Urothelium cell line (cell line): Measurements from ENCODE around the gene FHAD1.

Source experiments
- DNase-seq: peaks from one replicate; pipeline ENCODE4 v3.0.0; 2011; ENCODE audit warnings: low spot score, mixed read lengths
- FAIRE-seq: peaks from 2 replicates; lab custom pipeline; 2011; peaks lifted over from hg19 to GRCh38; lab: Jason Lieb, UNC

FHAD1 gene

GRCh38 chr1:15343729-15344128 is 96.7 kb downstream of the FHAD1 start:
- DNase-seq (no peak), FAIRE-seq (no peak)

GRCh38 chr1:15344380-15344779 is 97.4 kb downstream of the FHAD1 start:
- FAIRE-seq: no peak
- DNase-seq: no peak

DNA sequence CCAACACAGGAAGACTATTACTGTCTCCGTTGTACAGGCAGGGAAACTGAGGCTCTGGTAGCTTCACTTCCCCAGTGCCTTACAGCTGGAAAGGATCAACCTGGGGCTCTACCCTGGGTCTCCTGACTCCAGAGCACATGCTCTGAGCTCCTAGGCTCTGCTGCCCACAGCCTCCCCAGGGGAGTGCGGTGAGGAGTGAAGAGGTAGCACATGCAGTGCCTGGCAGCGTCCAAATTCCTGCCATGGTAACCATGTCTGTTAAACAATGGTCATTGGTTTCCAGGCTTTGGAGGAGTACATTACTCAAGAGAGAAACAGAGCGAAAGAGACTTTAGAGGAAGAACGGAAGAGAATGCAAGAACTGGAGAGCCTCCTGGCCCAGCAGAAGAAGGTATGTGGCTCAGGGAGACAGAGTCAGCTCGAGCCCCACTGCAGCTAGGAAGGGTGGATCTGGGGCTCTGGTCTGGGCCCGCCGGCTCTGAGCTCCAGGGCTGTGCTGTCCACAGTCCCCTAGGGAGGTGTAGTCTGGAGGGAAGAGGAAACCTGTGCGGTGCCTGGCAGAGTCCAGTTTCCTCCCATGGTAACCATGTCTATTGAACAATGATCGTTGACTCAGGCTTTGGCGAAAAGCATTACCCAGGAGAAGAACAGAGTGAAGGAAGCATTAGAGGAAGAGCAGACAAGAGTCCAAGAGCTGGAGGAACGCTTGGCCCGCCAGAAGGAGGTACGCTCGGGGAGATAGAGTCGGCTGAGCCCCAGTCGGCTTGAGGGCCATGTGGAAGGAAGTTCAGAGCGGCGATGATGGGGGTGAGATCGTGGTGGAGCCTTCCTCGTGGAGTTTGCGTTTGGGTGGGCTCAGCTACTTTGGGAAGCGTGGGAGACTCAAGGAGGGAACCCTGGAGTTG is 98.0 kb downstream of the FHAD1 start:
- DNase-seq (no peak), FAIRE-seq (no peak)

- FAIRE-seq (no peak), DNase-seq (no peak)
Observed at GRCh38 chr1:15345705-15346345, 98.8 kb downstream of the FHAD1 start.

GRCh38 chr1:15346346-15347030 is 99.5 kb downstream of the FHAD1 start:
- FAIRE-seq: no peak
- DNase-seq: no peak

GRCh38 chr1:15347182-15347581 is 100.2 kb downstream of the FHAD1 start:
- DNase-seq (no peak), FAIRE-seq (no peak)

DNA sequence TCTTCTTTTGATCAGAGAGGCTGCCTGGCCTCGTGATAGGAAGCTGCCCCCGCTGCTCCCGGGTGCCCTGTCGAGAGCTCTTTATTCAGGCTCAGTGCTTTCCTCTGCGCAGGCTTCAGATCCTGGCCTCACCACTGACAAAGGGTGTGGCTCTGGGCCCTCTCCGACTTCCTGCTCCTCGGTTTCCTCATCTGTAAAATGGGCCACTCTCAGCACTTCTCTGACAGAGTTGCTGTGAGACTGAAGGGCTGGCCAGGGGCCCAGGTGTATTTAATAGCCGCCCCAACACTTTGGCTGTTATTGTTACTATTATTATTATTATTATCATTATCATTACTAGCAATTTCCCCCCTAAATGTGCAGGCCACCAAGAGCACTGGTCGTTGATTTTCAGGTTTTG is 101.6 kb downstream of the FHAD1 start:
- DNase-seq: no peak
- no peak for FAIRE-seq

GRCh38 chr1:15349133-15349532 is 102.1 kb downstream of the FHAD1 start:
- no peak for FAIRE-seq
- DNase-seq: no peak

- FAIRE-seq (no peak), DNase-seq (no peak)
Observed at GRCh38 chr1:15350151-15350550, 103.1 kb downstream of the FHAD1 start.

GRCh38 chr1:15350551-15351200 is 103.7 kb downstream of the FHAD1 start:
- FAIRE-seq (no peak), DNase-seq (no peak)

GRCh38 chr1:15351310-15351709 is 104.3 kb downstream of the FHAD1 start:
- FAIRE-seq: no peak
- DNase-seq: no peak

- DNase-seq (peak; percentile 85), FAIRE-seq (peak; percentile 86)
Observed at GRCh38 chr1:15352128-15352957, 105.3 kb downstream of the FHAD1 start.

GRCh38 chr1:15353839-15354579 is 107.0 kb downstream of the FHAD1 start:
- no peak for DNase-seq
- FAIRE-seq: no peak

DNA sequence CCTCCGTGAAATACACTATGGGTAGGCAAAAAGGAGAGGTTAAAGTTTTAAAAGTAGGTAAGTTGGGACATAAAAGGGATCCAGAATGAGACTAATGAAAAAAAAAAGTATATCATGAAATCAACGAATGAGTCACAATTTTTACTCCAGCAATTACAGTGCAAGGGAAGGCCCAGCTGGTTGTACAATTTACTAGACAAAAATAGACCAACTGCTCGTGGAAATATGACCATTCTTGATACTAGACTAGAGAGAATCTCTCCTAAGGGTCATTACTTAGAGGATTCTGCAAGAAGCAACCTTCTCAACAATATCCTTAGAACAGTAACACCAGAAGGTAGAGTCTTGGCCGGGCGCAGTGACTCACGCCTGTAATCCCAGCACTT is 107.5 kb downstream of the FHAD1 start:
- DNase-seq (no peak), FAIRE-seq (peak; percentile 50)

DNA sequence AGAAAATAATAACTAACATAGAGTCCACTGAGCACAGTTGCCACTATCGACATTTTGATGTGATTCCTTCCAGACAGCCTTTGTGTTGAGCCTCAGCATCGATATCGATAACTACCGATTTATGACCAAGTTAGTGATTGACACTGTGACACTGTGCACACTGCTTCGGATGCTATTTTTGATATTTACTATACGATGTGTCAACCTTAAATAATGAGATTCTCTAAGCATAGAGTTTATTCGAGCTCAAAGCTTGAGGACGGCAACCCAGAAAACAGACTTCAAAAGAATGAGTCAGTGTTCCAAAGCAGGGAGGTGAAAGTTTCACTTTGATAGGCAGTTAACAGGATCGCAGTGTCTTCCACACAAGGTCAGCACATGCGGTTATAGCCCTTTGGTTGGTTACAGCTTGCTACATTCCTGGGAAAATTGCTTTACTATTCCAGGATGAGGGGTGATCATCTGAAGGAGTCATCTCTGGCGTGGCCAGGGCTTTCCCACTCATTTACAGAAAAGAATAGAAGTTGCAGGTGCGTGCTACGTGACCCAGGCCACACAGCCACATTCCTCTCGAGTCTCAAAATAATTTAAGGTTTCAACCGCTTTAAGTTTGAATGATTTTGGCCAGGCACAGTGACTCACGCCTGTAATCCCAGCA is 109.1 kb downstream of the FHAD1 start:
- FAIRE-seq: peak; percentile 70

DNA sequence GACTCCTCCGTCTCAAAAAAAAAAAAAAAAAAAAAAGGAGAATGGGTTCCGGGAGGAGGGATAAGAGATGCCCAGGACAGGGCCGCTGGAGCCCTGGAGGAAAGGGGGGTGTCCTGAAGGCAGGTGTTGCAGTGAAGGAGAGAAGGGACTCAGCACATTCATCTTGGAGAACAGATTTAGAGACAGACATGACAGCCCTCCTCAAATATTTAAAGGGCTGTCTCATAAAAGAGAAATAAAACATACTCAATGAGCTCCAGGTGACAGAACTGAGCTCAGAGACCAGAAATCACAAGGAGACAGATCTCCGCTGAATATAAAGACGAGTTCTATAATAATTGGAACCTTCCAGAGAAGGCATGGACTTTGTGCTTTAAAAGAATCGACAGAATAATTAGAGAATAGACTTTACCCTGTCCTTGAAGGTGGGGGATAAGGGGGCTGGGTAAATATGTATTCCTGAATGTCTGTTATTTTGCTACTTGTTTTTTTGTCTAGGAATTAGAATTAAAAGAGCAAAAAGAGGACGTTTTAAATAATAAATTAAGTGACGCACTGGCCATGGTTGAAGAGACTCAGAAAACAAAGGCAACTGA is 110.7 kb downstream of the FHAD1 start:
- DNase-seq (no peak), FAIRE-seq (no peak)

More for the DNA sequence above, 109.1 kb downstream of the FHAD1 start:
- DNase-seq: peak; percentile 81

- DNase-seq (no peak), FAIRE-seq (no peak)
Observed at GRCh38 chr1:15358565-15359133, 111.6 kb downstream of the FHAD1 start.

- no peak for FAIRE-seq
Observed at GRCh38 chr1:15360700-15361099, 113.7 kb downstream of the FHAD1 start.

More at GRCh38 chr1:15360700-15361099, 113.7 kb downstream of the FHAD1 start:
- no peak for DNase-seq
